CD4-positive, alpha-beta T cell treated with Interleukin-6 at 100 ng/mL for 8 hours (primary cell): ENCODE data around the gene NTN1.

Experiments used
- DNase-seq: peaks from one replicate; pipeline ENCODE4 v3.0.0-alpha.2; 2020; ENCODE audit warnings: mixed read lengths, low spot score

The NTN1 gene

GRCh38 chr17:9166788-9167187, 145.5 kb downstream of the NTN1 start:
- no peak for DNase-seq

DNA sequence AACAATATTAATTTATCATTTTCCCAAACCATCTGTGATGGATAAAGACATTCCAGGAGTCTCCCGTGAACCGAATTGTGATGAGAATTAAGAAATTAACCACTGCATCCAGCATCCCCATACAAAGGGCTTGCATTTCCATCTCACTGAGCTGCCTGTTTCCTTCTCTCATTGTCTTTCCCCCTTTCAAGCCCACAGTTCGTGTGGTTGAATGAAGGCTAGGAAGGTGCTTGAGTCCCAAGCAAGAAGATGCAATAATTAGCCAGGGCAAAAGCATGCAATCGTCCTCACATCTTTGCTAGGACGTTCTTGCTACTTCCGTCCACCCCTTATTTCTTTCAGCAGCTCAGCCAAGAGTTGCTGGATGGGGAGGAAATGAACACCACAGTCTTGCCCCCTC, 146.1 kb downstream of the NTN1 start:
- DNase-seq = no peak

DNA sequence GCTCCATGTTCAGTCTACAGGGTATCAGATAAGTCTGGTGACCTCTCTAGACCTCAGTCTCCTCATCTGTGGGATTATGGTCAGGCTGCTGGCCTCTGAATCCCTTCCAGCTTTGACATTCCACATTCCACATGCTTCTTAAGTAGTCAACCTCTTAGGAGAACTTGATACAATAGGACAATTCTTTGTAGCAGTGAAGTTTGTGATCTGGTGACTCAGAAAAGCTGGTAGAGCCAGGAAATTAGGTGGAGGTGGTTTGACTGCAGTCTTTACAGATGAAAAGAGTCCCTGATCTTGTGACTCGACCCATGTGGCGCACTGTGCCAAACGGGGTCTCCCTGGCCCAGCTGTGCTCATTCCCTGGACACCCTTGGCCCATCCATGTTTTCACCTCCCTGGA, 147.8 kb downstream of the NTN1 start:
- no peak for DNase-seq

- DNase-seq = no peak
Observed at GRCh38 chr17:9170336-9170735, 149.0 kb downstream of the NTN1 start.

GRCh38 chr17:9170853-9171252, 149.5 kb downstream of the NTN1 start:
- DNase-seq = no peak

- DNase-seq = no peak
Observed at GRCh38 chr17:9173386-9173983, 152.2 kb downstream of the NTN1 start.

- DNase-seq = no peak
Observed at GRCh38 chr17:9174312-9174711, 153.0 kb downstream of the NTN1 start.

DNA sequence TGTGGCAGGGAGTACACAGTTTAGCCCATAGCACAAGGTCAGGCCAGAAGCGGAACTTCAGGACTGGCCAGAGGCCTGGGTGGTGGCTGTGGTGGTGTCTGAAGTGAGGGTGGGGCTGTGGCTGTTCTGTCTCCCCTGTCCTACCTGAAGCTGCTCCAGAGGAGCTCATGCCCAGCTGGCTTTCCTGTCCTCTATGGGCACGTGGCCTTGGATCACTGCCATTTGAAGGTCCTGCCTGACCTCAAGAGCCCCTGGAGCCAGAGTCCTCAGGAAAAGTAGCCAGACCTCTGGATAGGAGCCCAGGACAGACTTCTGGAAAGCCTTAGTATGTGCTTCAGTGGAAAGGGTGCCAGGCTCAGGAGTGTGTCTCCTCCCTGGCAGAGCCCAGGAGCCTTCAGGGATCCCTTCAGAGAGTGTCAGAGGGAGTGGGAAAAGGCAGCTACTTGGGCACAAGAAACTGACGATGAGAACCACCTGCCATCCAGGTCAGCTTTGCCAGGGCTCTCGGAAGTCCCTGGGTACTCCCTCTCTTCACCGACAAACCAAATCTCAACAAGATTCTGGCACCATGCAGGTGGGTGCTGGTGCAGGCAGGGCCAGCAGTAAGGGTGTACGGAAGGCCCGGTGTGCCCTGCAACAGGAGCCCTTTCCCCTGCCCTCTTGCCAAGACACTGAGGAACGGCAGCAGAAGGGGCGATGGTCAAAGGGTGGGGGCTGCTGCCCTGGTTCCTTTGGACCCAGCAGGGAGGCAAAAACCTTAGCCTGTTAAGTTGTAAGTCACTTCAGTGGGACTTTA, 153.7 kb downstream of the NTN1 start:
- DNase-seq = no peak

- no peak for DNase-seq
Observed at GRCh38 chr17:9175700-9176467, 154.6 kb downstream of the NTN1 start.

GRCh38 chr17:9177212-9177611, 155.9 kb downstream of the NTN1 start:
- no peak for DNase-seq

DNA sequence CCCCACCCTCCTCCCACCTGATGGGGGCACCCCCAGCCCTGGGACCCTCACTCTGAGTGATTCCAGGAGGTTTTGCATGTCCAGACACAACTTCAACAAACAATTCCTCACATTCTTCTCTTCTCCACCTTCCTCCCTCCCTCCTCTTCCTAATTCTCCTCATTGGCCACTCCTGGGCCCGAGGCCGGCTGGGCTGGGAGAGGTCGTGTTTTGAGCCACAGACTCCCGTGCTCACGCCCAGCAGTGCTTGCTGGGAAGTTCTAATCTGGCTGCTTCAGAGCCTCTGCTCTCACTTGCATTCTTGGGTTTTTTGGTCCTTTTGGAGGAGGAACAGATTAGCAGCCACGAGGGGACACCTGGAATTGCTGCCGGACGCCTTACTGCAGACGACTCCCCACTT, 157.0 kb downstream of the NTN1 start:
- DNase-seq = no peak

GRCh38 chr17:9179602-9180001, 158.3 kb downstream of the NTN1 start:
- DNase-seq = no peak

- DNase-seq = no peak
Observed at GRCh38 chr17:9181640-9182039, 160.3 kb downstream of the NTN1 start.

DNA sequence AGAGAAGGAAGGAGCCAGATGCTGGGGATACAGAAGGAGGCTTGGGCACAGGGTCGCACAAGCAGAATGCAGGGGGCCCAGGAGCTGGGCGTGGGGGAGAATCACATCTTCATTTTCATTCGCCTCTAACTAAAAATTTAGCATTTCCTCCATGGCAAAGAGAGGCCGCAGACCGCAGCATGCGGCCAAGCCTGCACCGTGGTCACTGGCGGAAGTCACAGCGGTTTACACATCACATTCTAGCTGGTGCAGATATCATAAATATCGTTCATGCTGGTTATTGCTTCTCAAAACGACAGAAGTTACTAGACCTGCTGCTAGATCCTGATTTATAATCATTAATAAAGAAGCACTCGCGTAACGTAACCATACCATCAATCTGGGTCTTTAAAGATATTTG, 162.0 kb downstream of the NTN1 start:
- DNase-seq = no peak

DNA sequence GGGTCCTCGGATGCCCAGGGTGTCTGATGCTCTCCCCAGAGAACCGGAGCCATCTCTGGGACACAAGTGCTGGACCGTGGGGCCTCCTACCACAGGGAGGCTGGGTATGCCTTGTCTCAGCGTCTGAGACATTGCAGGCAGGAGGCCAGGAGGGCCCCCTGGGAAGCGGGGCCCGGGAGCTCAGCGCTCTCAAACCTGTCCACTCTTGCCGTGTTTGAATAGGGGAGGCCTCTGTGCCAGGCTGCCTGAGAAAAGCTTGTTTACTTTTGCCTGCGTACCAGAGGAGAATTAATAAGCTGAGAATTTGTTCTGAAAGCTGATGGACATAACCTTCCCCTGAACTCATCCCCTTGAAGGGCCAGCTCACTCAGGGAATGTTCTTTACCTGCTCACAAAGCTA, 163.8 kb downstream of the NTN1 start:
- no peak for DNase-seq

DNA sequence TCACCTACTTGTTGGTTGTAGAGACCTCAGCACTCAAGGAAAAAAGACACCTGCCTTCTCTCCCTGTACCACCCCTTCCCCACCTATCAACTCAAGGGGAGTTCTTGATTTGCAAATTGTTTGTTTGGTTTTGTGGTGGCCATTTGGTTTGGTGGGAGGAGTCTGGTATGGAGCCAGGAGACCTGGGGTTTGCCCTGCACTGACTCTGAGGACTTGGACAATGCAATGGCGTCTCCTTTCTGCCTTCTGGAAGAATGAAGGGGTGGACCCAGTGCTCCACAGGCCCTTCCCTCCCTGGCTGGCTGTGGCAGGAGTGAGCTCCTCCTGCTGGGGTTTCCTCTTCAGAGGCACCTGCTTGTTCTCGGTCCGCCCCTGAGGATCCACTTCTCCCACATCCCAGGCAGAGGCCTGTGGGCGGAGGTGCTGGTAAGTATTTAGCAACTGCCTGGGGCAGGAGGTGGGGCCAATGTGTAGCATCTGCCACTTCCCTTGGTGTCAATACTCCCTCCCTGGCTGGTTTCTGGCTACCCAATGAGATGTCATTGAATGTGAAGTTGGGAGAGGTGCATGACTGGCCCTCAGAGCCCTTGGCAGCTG, 164.5 kb downstream of the NTN1 start:
- no peak for DNase-seq

- no peak for DNase-seq
Observed at GRCh38 chr17:9187828-9188227, 166.5 kb downstream of the NTN1 start.

DNA sequence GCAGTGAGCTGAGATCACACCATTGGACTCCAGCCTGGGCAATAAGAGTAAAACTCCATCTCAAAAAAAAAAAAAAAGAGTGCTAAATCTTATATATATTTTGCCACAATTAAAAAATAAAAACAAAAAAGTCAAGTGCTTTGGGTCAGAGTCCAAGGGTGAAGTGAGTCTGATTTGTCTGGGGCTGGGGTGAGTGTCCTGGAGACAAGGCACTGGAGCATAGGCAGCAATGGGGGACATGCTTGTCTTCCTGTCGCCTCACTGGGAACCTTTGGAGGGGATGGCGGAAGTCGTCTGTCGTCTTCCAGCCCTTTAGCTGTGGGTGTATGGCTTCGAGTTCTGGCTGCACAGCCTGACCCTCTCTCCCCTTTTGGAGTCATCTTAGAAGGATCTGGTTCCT, 167.1 kb downstream of the NTN1 start:
- DNase-seq = no peak

- DNase-seq = no peak
Observed at GRCh38 chr17:9189870-9190269, 168.6 kb downstream of the NTN1 start.

DNA sequence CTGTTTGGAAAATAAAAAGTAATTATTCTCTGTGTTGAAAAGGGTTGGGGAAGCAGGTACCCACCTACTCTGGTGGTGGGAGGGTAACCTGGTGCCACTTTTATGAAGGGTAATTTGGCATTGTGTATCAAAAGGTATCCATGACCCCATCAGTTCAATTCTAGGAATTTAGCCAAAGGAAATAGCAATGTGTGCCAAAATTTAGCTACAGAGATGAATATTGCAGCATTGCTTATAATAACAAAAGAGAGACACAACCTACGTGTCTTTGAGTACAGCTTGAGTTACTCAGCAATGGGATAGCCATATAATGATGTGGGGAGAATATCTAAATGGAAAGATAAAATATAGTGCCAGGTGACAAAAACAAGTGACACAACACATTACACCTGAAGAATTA, 170.7 kb downstream of the NTN1 start:
- DNase-seq = no peak

- no peak for DNase-seq
Observed at GRCh38 chr17:9195411-9195810, 174.1 kb downstream of the NTN1 start.

GRCh38 chr17:9195961-9196670, 174.8 kb downstream of the NTN1 start:
- DNase-seq = no peak
